ENCODE data around the gene JPH3. TPM values are rescaled to one million over a fixed set of nuclear protein-coding genes. Genes with fewer than 3 reads are reported as not detected.

Gene JPH3
- total and polyA plus RNA-seq, 10 of the 15 experiments (the other 5 are each of a cell fraction or from before 2014, with no cell fraction given): 0.05 TPM; not detected in 9

DNA sequence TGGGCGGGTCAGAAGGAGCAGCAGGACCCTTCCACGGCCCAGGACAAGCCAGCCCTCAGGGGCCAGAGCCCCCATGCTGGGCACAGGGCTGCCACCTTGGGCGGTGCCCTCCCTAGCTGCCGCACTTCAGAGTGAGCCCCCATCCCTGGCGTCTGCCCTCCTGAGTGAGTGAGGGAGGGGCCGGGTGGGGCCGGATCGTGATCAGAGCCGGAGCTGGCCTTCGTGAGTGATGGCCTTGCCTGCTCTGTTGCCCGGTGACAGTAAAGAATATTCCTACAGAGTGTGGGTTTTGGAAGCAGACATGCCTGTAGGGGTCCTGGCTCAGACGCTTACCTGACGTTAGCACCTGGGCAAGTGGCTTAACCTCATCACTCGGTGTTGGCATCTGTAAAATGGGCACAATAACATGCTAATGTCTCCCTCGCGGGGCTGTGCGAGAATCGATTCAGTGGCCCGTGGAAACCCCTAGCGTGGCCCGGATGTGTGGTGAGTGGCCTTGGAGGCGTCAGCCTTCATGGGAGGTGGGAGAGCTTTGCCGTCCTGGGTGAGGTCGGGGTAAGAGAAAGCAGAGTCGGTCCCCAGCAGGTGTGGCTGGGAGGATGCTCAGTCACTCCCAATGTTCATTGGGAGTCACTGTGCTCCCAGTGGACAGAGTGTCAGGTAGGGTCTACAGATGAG, 26.1 kb downstream of the JPH3 start (continued):
- TF ChIP-seq ZNF384 (IDR thresholded peaks at IDR 0.05; ENCODE audit: borderline replicate concordance, low read depth, low read length): no peak
- no peak for TF ChIP-seq EGR1 (IDR thresholded peaks at IDR 0.05; ENCODE audit: borderline replicate concordance in 1 of 2, low read depth in 2 of 2, low read length in 2 of 2)

DNA sequence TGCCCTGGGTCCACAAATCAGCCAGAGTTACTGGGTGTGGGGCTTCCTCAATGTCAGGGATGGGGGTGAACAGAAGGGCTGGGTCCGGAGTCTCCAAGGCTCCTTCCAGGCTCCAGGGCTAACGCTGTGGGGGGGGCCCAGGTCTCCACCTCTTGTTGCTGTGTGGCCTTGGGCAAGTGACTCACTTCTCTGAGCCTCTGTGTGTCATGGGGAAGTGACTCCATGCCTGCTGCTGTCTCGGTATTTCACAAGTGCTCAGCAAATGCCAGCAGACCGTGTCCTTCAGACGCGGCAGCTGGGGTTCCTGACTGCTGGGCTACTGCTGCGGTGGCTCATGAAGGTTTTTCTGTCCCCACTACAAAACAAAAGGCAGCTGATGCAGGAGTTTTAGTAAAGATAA, 26.6 kb downstream of the JPH3 start:
- no peaks in the 10 kb centered on the region for H3K79me2 ChIP-seq (ENCODE audit: control insufficient read depth, insufficient read depth, low read length)
- H4K20me1 ChIP-seq (ENCODE audit: control insufficient read depth, insufficient read depth): no peaks in the 10 kb centered on the region
- H3K9ac ChIP-seq (ENCODE audit: control insufficient read depth, insufficient read depth, low read length): no peak overlapping the region
- BruUV-seq (replicated peaks): no TSS peak
- SMC1A ChIA-PET (ENCODE audit: uncharacterized antibody, unreplicated experiment): no interaction called here
- 13% methylated on average over 7 of the region's 7 CpGs for WGBS (ENCODE audit: insufficient coverage, insufficient replicate concordance, low lambda C conversion rate, missing lambda C conversion rate)
- no peak overlapping the region for H3K4me2 ChIP-seq (ENCODE audit: control insufficient read depth, insufficient read depth)
- no peaks in the 10 kb centered on the region for H3K4me1 ChIP-seq (ENCODE audit: control insufficient read depth, insufficient read depth, low read length)
- no peaks in the 10 kb centered on the region for H3K36me3 ChIP-seq (ENCODE audit: control insufficient read depth in 2 of 2, insufficient read depth in 2 of 2, low read length in 1 of 2)
- CTCF ChIA-PET: interaction anchor here (1.1 kb wide), 1 partner anchor 137 kb away, joined by 3 read pairs; the partner anchor contains the start of gene KLHDC4
- POLR2A ChIA-PET: no interaction called here
- no peaks in the 10 kb centered on the region for H3K9me3 ChIP-seq (replicated peaks; ENCODE audit: control insufficient read depth, insufficient read depth, low read length)
- H3K27me3 ChIP-seq (replicated peaks in 1 of 2; ENCODE audit: control insufficient read depth in 2 of 2, insufficient read depth in 2 of 2, low read length in 1 of 2): no peaks in the 10 kb centered on the region
- intact Hi-C loops (cut with micrococcal nuclease; ENCODE audit: unreplicated experiment) (no loop called here), in situ Hi-C loops (cut with MboI) (no loop called here)
- ATAC-seq: peak; percentile 59
- no peak overlapping the region for H3K4me3 ChIP-seq
- TF ChIP-seq POU2F2 (IDR thresholded peaks at IDR 0.05; ENCODE audit: borderline replicate concordance, low read depth, low read length) (no peak), EZH2 (IDR thresholded peaks at IDR 0.05; ENCODE audit: borderline replicate concordance, control insufficient read depth, low read depth, low read length) (no peak), ZNF274 (IDR thresholded peaks at IDR 0.05; ENCODE audit: insufficient read depth, insufficient read length) (no peak)
- TF ChIP-seq, protein P1, sequence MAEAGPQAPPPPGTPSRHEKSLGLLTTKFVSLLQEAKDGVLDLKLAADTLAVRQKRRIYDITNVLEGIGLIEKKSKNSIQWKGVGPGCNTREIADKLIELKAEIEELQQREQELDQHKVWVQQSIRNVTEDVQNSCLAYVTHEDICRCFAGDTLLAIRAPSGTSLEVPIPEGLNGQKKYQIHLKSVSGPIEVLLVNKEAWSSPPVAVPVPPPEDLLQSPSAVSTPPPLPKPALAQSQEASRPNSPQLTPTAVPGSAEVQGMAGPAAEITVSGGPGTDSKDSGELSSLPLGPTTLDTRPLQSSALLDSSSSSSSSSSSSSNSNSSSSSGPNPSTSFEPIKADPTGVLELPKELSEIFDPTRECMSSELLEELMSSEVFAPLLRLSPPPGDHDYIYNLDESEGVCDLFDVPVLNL (IDR thresholded peaks at IDR 0.05; ENCODE audit: low read depth, low read length): no peak
- TF ChIP-seq, protein P2, sequence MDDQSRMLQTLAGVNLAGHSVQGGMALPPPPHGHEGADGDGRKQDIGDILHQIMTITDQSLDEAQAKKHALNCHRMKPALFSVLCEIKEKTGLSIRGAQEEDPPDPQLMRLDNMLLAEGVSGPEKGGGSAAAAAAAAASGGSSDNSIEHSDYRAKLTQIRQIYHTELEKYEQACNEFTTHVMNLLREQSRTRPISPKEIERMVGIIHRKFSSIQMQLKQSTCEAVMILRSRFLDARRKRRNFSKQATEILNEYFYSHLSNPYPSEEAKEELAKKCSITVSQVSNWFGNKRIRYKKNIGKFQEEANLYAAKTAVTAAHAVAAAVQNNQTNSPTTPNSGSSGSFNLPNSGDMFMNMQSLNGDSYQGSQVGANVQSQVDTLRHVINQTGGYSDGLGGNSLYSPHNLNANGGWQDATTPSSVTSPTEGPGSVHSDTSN (IDR thresholded peaks at IDR 0.05; ENCODE audit: insufficient replicate concordance, low read depth, low read length): no peak
- H2AFZ ChIP-seq (ENCODE audit: control insufficient read depth, low read depth, low read length): no peak overlapping the region
- no peak for DNase-seq (ENCODE audit: low read depth, low spot score)
- FAIRE-seq: no peak
- RAD21 ChIA-PET (ENCODE audit: unreplicated experiment): no interaction called here
- H3K27ac ChIP-seq (ENCODE audit: control insufficient read depth, insufficient read depth): no peak overlapping the region

Measured in GM12878 (cell line).